Measurements from ENCODE around the gene PRKCZ. TPM values are rescaled to one million over a fixed set of nuclear protein-coding genes. Genes with fewer than 3 reads are reported as not detected.

PRKCZ gene
- total and polyA plus RNA-seq, 9 of the 15 experiments (the other 6 are each of a cell fraction or from before 2014, with no cell fraction given) = 0.07 to 3.1 (median 1.3) TPM

DNA sequence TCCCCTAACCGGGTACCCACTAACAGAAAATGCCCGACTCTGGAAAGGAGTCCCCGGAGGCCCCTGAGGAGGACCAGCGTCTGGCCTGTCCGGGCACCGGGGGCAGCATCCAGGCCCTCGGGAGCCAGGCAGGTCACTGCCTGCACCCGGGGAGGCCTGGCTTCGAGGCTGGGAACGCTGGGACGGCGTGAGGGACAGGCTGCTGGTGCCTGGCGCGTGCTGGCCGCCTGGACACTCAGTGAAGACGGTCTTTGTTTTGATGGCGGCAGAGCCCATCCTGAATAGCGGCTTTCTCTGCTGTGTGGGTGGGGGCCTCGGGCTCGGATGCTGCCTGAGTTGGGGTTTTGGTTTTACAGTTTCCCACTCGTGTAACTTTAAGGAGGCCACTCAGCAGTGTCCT lies 37.6 kb downstream of the PRKCZ start:
- peaks cover 71 to 93% of the 10 kb centered on the region in 2 experiments for H3K27me3 ChIP-seq (ENCODE audit: control insufficient read depth in 2 of 2, insufficient read depth in 2 of 2, low read length in 2 of 2)
- H3K27ac ChIP-seq (ENCODE audit: extremely low read depth, low read depth, low read length) = no peak overlapping the region
- ChIA-PET POLR2A (no interaction called here), CTCF (ENCODE audit: low intra/inter-chr PET ratio) (no interaction called here)
- H3K36me3 ChIP-seq (ENCODE audit: control insufficient read depth, insufficient read depth, low read length) = no peaks in the 10 kb centered on the region
- H3K9me1 ChIP-seq (ENCODE audit: control insufficient read depth, insufficient read depth, low read length) = no peaks in the 10 kb centered on the region
- H3K4me3 ChIP-seq = no peak overlapping the region
- ATAC-seq (no peak), DNase-seq (ENCODE audit: extremely low read depth in 1 of 4, low spot score in 3 of 4) (no peak), FAIRE-seq (no peak)
- intact Hi-C loops (cut with micrococcal nuclease) = no loop called here
- H3K4me2 ChIP-seq (ENCODE audit: insufficient read depth, low read length) = no peak overlapping the region
- H3K9ac ChIP-seq (ENCODE audit: insufficient read depth in 1 of 2, low read depth in 2 of 2, low read length in 2 of 2) = peak overlapping the region in 1 of 2 experiments; percentile 12; a peak in 1 of 4 replicates
- H3K4me1 ChIP-seq (replicated peaks in 1 of 2; ENCODE audit: control insufficient read depth in 2 of 2, insufficient read depth in 2 of 2, low read length in 2 of 2) = peaks cover 0 to 25% of the 10 kb centered on the region in 2 experiments; a peak in 2 of 5 replicates
- TF ChIP-seq CBX2 (IDR thresholded peaks at IDR 0.05; ENCODE audit: insufficient read depth, low read length, poor library complexity, severe bottlenecking) (no peak), ZNF347 (CRISPR knock-in tag; IDR thresholded peaks at IDR 0.05; ENCODE audit: low read depth) (no peak), IRF9 (tag; IDR thresholded peaks at IDR 0.05) (no peak), TRIM24 (IDR thresholded peaks at IDR 0.05) (no peak), NONO (IDR thresholded peaks at IDR 0.05; ENCODE audit: low read depth in 2 of 2, low read length in 1 of 2) (no peak), EHMT2 (IDR thresholded peaks at IDR 0.05) (no peak), MIER1 (IDR thresholded peaks at IDR 0.05; ENCODE audit: low read depth) (no peak), PCBP1 (IDR thresholded peaks at IDR 0.05; ENCODE audit: low read depth, low read length, poor library complexity, severe bottlenecking) (no peak), ZKSCAN8 (CRISPR knock-in tag; IDR thresholded peaks at IDR 0.05) (no peak), STAT5A (IDR thresholded peaks at IDR 0.05; ENCODE audit: borderline replicate concordance, low read length) (no peak), NR4A1 (CRISPR knock-in tag; IDR thresholded peaks at IDR 0.05) (no peak), NR4A1 (tag; IDR thresholded peaks at IDR 0.05) (no peak), ZNF140 (CRISPR knock-in tag; IDR thresholded peaks at IDR 0.05) (no peak)
- H2AFZ ChIP-seq (ENCODE audit: low read depth, low read length) = no peak overlapping the region
- BruUV-seq (replicated peaks) = no TSS peak
- H4K20me1 ChIP-seq (replicated peaks; ENCODE audit: control insufficient read depth, insufficient read depth, low read length) = peaks cover 7% of the 10 kb centered on the region
- in situ Hi-C loops (cut with MboI) = no loop called here
- H3K9me3 ChIP-seq (replicated peaks; ENCODE audit: control insufficient read depth, insufficient read depth, low read depth, low read length) = no peaks in the 10 kb centered on the region
- no peaks in the 10 kb centered on the region for H3K79me2 ChIP-seq (ENCODE audit: control insufficient read depth, insufficient read depth, low read length)
- 4% methylated on average over 21 of the region's 21 CpGs for WGBS (ENCODE audit: insufficient coverage, low coverage, missing lambda C conversion rate)
